ENCODE results near the gene DDHD1. TPM values are rescaled to one million over a fixed set of nuclear protein-coding genes. Genes with fewer than 3 reads are reported as not detected.

The DDHD1 gene
- total RNA-seq, 3 donors from 2014 or later (not counting 1 experiment from before 2014, with no cell fraction given) = 76.6 to 82.3 (median 80.9) TPM

DNA sequence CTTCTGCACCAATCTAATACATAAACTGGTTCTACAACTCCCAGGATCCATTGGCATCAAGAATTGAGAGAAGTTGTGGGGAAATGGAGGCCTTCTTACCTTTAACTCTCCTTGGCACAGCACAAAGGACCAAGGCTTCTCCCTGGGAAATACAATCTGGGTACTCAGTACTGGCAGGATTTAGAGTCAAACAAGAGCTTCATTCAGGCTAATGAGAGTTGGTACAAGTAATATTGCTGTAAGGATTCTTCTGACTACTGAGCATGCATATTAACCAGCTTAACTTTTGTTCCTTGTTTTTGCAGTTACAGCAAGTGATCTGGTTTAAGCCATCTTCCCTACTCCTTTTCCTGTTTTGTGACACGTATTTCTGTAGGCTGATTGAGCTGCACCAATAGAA, 126.1 kb downstream of the DDHD1 start:
- H3K27me3 Mint-ChIP-seq (ENCODE audit: low read depth in 2 of 2) = no peaks in the 10 kb centered on the region
- H3K4me3 Mint-ChIP-seq = no peak overlapping the region
- H3K36me3 Mint-ChIP-seq = no peaks in the 10 kb centered on the region
- no peaks in the 10 kb centered on the region for H3K9me3 Mint-ChIP-seq
- no peaks in the 10 kb centered on the region for H3K36me3 ChIP-seq (ENCODE audit: control insufficient read depth, insufficient read depth, low read length)
- H3K4me1 ChIP-seq (ENCODE audit: control insufficient read depth, insufficient read depth, low read length) = no peaks in the 10 kb centered on the region
- H3K27ac Mint-ChIP-seq = no peak overlapping the region
- TF ChIP-seq CTCF (IDR thresholded peaks at IDR 0.05) = no peak
- no peak for DNase-seq
- H3K4me3 ChIP-seq (ENCODE audit: low read length) = no peak overlapping the region
- H3K27me3 ChIP-seq (ENCODE audit: control insufficient read depth, insufficient read depth, low read length) = no peaks in the 10 kb centered on the region
- WGBS (ENCODE audit: insufficient coverage) = 0% methylated on average over 1 of the region's 1 CpG
- intact Hi-C loops (cut with micrococcal nuclease) = no loop called here
- H3K27ac ChIP-seq (ENCODE audit: low read length) = no peak overlapping the region
- ATAC-seq = no peak
- no peaks in the 10 kb centered on the region for H3K9me3 ChIP-seq (ENCODE audit: control insufficient read depth, insufficient read depth, low read length)
- H3K4me1 Mint-ChIP-seq = peaks cover 0 to 13% of the 10 kb centered on the region in 2 donors

GRCh38 chr14:53023325-53023724, 129.8 kb downstream of the DDHD1 start:
- ATAC-seq = no peak
- 84% methylated on average over 3 of the region's 3 CpGs for WGBS (ENCODE audit: insufficient coverage)
- no peaks in the 10 kb centered on the region for H3K36me3 Mint-ChIP-seq

DNA sequence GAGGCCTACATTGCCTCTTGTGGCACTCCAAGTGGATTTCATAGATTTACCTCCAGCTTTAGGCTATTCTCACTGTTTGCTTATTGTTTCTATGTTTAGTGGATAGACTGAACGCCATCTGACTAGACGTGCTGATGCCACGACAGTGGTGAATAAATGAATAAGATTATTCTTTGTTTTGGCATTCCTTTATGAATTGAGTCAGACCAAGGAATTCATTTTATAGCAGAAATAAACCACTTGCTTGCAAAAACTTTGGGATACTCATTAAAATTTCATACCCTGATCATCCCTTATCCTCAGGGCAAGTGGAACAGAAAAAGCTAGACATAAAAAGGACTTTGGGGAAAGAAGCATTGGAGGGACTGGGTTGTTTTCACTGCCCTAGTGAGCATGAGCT, 130.5 kb downstream of the DDHD1 start:
- Histone ChIP-seq H3K36me3 (ENCODE audit: control insufficient read depth, insufficient read depth, low read length) (no peaks in the 10 kb centered on the region), H3K9me3 (ENCODE audit: control insufficient read depth, insufficient read depth, low read length) (no peaks in the 10 kb centered on the region), H3K4me1 (ENCODE audit: control insufficient read depth, insufficient read depth, low read length) (no peaks in the 10 kb centered on the region), H3K27me3 (ENCODE audit: control insufficient read depth, insufficient read depth, low read length) (no peaks in the 10 kb centered on the region), H3K4me3 (ENCODE audit: low read length) (no peak overlapping the region), H3K27ac (ENCODE audit: low read length) (no peak overlapping the region)
- Mint-ChIP-seq H3K4me3 (no peak overlapping the region), H3K27ac (no peak overlapping the region), H3K4me1 (peaks cover 0 to 9% of the 10 kb centered on the region in 2 donors), H3K27me3 (ENCODE audit: low read depth in 2 of 2) (no peaks in the 10 kb centered on the region), H3K36me3 (no peaks in the 10 kb centered on the region), H3K9me3 (peaks cover 0 to 2% of the 10 kb centered on the region in 2 donors)
- ATAC-seq (no peak), DNase-seq (no peak)
- no peak for TF ChIP-seq CTCF (IDR thresholded peaks at IDR 0.05)
- intact Hi-C loops (cut with micrococcal nuclease) = no loop called here
- WGBS (ENCODE audit: insufficient coverage) = 92% methylated on average over 3 of the region's 3 CpGs

More at GRCh38 chr14:53023325-53023724, 129.8 kb downstream of the DDHD1 start:
- no peaks in the 10 kb centered on the region for H3K27me3 ChIP-seq (ENCODE audit: control insufficient read depth, insufficient read depth, low read length)
- no peak for TF ChIP-seq CTCF (IDR thresholded peaks at IDR 0.05)
- Mint-ChIP-seq H3K4me3 (no peak overlapping the region), H3K27ac (no peak overlapping the region), H3K27me3 (ENCODE audit: low read depth in 2 of 2) (no peaks in the 10 kb centered on the region), H3K9me3 (peaks cover 0 to 2% of the 10 kb centered on the region in 2 donors), H3K4me1 (peaks cover 0 to 13% of the 10 kb centered on the region in 2 donors)
- intact Hi-C loops (cut with micrococcal nuclease) = no loop called here
- H3K4me3 ChIP-seq (ENCODE audit: low read length) = no peak overlapping the region
- DNase-seq = no peak
- no peak overlapping the region for H3K27ac ChIP-seq (ENCODE audit: low read length)
- H3K36me3 ChIP-seq (ENCODE audit: control insufficient read depth, insufficient read depth, low read length) = no peaks in the 10 kb centered on the region
- no peaks in the 10 kb centered on the region for H3K4me1 ChIP-seq (ENCODE audit: control insufficient read depth, insufficient read depth, low read length)
- no peaks in the 10 kb centered on the region for H3K9me3 ChIP-seq (ENCODE audit: control insufficient read depth, insufficient read depth, low read length)

GRCh38 chr14:53020193-53020932, 132.8 kb downstream of the DDHD1 start:
- Histone ChIP-seq H3K9me3 (ENCODE audit: control insufficient read depth, insufficient read depth, low read length) (no peaks in the 10 kb centered on the region), H3K4me3 (ENCODE audit: low read length) (no peak overlapping the region), H3K36me3 (ENCODE audit: control insufficient read depth, insufficient read depth, low read length) (no peaks in the 10 kb centered on the region), H3K4me1 (ENCODE audit: control insufficient read depth, insufficient read depth, low read length) (no peaks in the 10 kb centered on the region), H3K27me3 (ENCODE audit: control insufficient read depth, insufficient read depth, low read length) (no peaks in the 10 kb centered on the region), H3K27ac (ENCODE audit: low read length) (no peak overlapping the region)
- TF ChIP-seq CTCF (IDR thresholded peaks at IDR 0.05) = no peak
- no peak overlapping the region for H3K4me3 Mint-ChIP-seq
- no peaks in the 10 kb centered on the region for H3K27me3 Mint-ChIP-seq (ENCODE audit: low read depth in 2 of 2)
- H3K36me3 Mint-ChIP-seq = no peaks in the 10 kb centered on the region
- no peak overlapping the region for H3K27ac Mint-ChIP-seq
- peaks cover 0 to 2% of the 10 kb centered on the region in 2 donors for H3K9me3 Mint-ChIP-seq
- intact Hi-C loops (cut with micrococcal nuclease) = no loop called here
- 88% methylated on average over 5 of the region's 5 CpGs for WGBS (ENCODE audit: insufficient coverage)
- no peak for ATAC-seq
- no peaks in the 10 kb centered on the region for H3K4me1 Mint-ChIP-seq
- DNase-seq = no peak

Data from natural killer cell (primary cell).